IMR-90 (cell line): Measurements from ENCODE around the gene BNIP5.

Source experiments
- BHLHE40 ChIP-seq: fragments of 150-350 bp; IDR thresholded peaks from 2 replicates; pipeline ENCODE4 v1.6.1; 2016; ENCODE audit warnings: mild to moderate bottlenecking, low read depth, low read length
- CTCF ChIP-seq: conservative IDR thresholded peaks from 2 replicates; pipeline ENCODE4 v1.5.1; 2012; ENCODE audit warnings: mild to moderate bottlenecking, low read depth, low read length, improper control_type of control experiment
- ELK1 ChIP-seq: fragments of 150-350 bp; IDR thresholded peaks from 2 replicates; pipeline ENCODE4 v1.6.1; 2016; ENCODE audit warnings: low read depth, mild to moderate bottlenecking, low read length, moderate library complexity, borderline replicate concordance
- FOS ChIP-seq: fragments of 150-350 bp; IDR thresholded peaks from 2 replicates; pipeline ENCODE4 v1.6.1; 2016; ENCODE audit warnings: low read depth, low read length
- MAFK ChIP-seq: IDR thresholded peaks from 2 replicates; pipeline ENCODE4 v1.6.1; 2012; ENCODE audit warnings: low read depth, low read length, improper control_type of control experiment
- MXI1 ChIP-seq: IDR thresholded peaks from 2 replicates; pipeline ENCODE4 v1.6.1; 2012; ENCODE audit warnings: low read depth, mild to moderate bottlenecking, low read length, moderate library complexity, borderline replicate concordance
- POLR2A ChIP-seq: IDR thresholded peaks from 2 replicates; pipeline ENCODE4 v1.6.1; 2012; ENCODE audit warnings: mild to moderate bottlenecking, low read depth, low read length
- RAD21 ChIP-seq: IDR thresholded peaks from 2 replicates; pipeline ENCODE4 v1.6.1; 2012; ENCODE audit warnings: low read length, improper control_type of control experiment
- RCOR1 ChIP-seq: IDR thresholded peaks from 2 replicates; pipeline ENCODE4 v1.6.1; 2012; ENCODE audit warnings: mild to moderate bottlenecking, low read length, improper control_type of control experiment; ENCODE audit not compliant: insufficient replicate concordance
- RFX5 ChIP-seq: IDR thresholded peaks from 2 replicates; pipeline ENCODE4 v1.8.0; 2012; ENCODE audit warnings: low read depth, mild to moderate bottlenecking, low read length, moderate library complexity
- SMC3 ChIP-seq: fragments of 150-350 bp; IDR thresholded peaks from 2 replicates; pipeline ENCODE4 v1.6.1; 2016; ENCODE audit warnings: low read depth, mild to moderate bottlenecking, antibody characterized with exemption, low read length, moderate library complexity

DNA sequence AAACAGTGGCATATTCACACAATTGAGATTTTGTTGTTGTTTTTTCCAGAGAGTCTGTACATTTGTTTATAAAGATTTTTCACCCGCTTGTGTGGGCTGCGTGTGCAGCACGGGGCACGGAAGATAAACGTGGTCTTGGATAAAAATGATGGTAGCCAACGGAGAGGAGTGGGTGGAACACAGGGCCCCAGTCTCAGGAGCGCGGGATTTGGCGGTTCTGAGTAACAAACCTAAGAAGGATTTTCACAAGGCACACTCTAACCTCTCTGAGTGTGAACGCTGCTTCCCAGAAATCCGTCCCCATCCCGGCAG is 3.6 kb upstream of the BNIP5 start:
- TF ChIP-seq CTCF (no peak), FOS (no peak), MXI1 (no peak), ELK1 (no peak), BHLHE40 (no peak), POLR2A (no peak), SMC3 (no peak), MAFK (no peak), RCOR1 (no peak), RFX5 (no peak), RAD21 (no peak)
